Hematopoietic multipotent progenitor cell treated with erythropoietin and hydrocortisone succinate and interleukin-3 and kit ligand, for 8 days (in vitro differentiated cells): ENCODE data around the gene ESD.
"Not testable (repeated sequence)": the region's sequence is repeated elsewhere in the genome, so short reads cannot be mapped to it uniquely, and the experiment has no call there.

Experiments used
- DNase-seq: peaks from one replicate; pipeline ENCODE4 v3.0.0-alpha.2; 2015

The ESD gene

GRCh38 chr13:46796515-46797474, at the start of gene ESD:
Gene ESD, minus strand, starts transcription at chr13:46797161. Its CDS starts 5,748 bp downstream, at chr13:46791413.
- peak; percentile 89 for DNase-seq

GRCh38 chr13:46846726-46847125, 49.8 kb upstream of the ESD start:
- DNase-seq, result no peak

- no peak for DNase-seq
Measured at GRCh38 chr13:46845146-46845545, 48.2 kb upstream of the ESD start.

GRCh38 chr13:46844431-46844830, 47.5 kb upstream of the ESD start:
- no peak for DNase-seq

- DNase-seq, result no peak
Measured at GRCh38 chr13:46839399-46839798, 42.4 kb upstream of the ESD start.

GRCh38 chr13:46834657-46835056, 37.7 kb upstream of the ESD start:
- DNase-seq, result no peak

- DNase-seq, result peak; percentile 71
Measured at GRCh38 chr13:46831588-46832194, 34.7 kb upstream of the ESD start.

GRCh38 chr13:46830405-46831005, 33.5 kb upstream of the ESD start:
- DNase-seq, result no peak

GRCh38 chr13:46822551-46822950, 25.6 kb upstream of the ESD start:
- DNase-seq, result no peak

GRCh38 chr13:46817838-46818476, 21.0 kb upstream of the ESD start:
- DNase-seq, result no peak

GRCh38 chr13:46817095-46817494, 20.1 kb upstream of the ESD start:
- no peak for DNase-seq

- no peak for DNase-seq
Measured at GRCh38 chr13:46816371-46816770, 19.4 kb upstream of the ESD start.

GRCh38 chr13:46812301-46812797, 15.4 kb upstream of the ESD start:
- DNase-seq, result no peak

- DNase-seq, result no peak
Measured at GRCh38 chr13:46810440-46810839, 13.5 kb upstream of the ESD start.

GRCh38 chr13:46804921-46805320, 8.0 kb upstream of the ESD start:
- DNase-seq, result not testable (repeated sequence)

GRCh38 chr13:46804391-46804815, 7.4 kb upstream of the ESD start:
- DNase-seq, result no peak

- no peak for DNase-seq
Measured at GRCh38 chr13:46803586-46803985, 6.6 kb upstream of the ESD start.

GRCh38 chr13:46801858-46802257, 4.9 kb upstream of the ESD start:
- DNase-seq, result no peak

- no peak for DNase-seq
Measured at GRCh38 chr13:46799139-46799538, 2.2 kb upstream of the ESD start.

GRCh38 chr13:46797501-46798237, 708 bp upstream of the ESD start:
- no peak for DNase-seq

- DNase-seq, result no peak
Measured at GRCh38 chr13:46796129-46796514, 839 bp downstream of the ESD start.

GRCh38 chr13:46795321-46795720, 1.6 kb downstream of the ESD start:
- no peak for DNase-seq
